ENCODE measurements around the gene DDX46. TPM values are rescaled to one million over a fixed set of nuclear protein-coding genes. Genes with fewer than 3 reads are reported as not detected.

The DDX46 gene
- total and polyA plus RNA-seq, 2 experiments from 2014 or later = 15.3 to 31.0 TPM

DNA sequence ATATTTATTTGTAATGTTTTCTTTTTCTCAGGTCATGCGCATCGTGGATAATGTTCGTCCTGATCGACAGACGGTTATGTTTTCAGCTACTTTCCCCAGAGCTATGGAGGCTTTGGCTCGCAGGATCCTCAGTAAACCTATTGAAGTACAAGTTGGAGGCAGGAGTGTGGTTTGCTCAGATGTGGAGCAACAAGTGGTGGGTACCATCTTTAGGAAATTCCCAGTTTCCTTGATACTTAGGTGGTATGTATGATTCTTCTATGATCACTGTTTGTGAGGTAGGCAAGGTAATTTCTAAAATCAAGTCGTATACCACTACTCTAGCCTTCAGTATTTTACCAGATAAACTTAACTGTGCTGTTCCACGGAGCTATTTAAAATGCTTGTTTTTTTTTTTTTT, 36.2 kb downstream of the DDX46 start:
- Histone ChIP-seq H3K36me3 (replicated peaks; ENCODE audit: insufficient read depth, low read depth) (no peaks in the 10 kb centered on the region), H3K27me3 (no peaks in the 10 kb centered on the region), H3K79me2 (no peaks in the 10 kb centered on the region), H2AFZ (no peak overlapping the region), H3K27ac (no peak overlapping the region), H3K4me2 (no peak overlapping the region), H4K20me1 (ENCODE audit: insufficient read depth, poor library complexity, severe bottlenecking) (no peaks in the 10 kb centered on the region), H3K9me3 (ENCODE audit: low read depth) (no peaks in the 10 kb centered on the region), H3K4me1 (ENCODE audit: insufficient read depth) (no peaks in the 10 kb centered on the region), H3K9me2 (replicated peaks; ENCODE audit: insufficient read depth) (no peaks in the 10 kb centered on the region), H3K4me3 (no peak overlapping the region)
- 95% methylated on average over 8 of the region's 8 CpGs for WGBS (ENCODE audit: low lambda C conversion rate, missing lambda C conversion rate)
- TF ChIP-seq, protein P1, sequence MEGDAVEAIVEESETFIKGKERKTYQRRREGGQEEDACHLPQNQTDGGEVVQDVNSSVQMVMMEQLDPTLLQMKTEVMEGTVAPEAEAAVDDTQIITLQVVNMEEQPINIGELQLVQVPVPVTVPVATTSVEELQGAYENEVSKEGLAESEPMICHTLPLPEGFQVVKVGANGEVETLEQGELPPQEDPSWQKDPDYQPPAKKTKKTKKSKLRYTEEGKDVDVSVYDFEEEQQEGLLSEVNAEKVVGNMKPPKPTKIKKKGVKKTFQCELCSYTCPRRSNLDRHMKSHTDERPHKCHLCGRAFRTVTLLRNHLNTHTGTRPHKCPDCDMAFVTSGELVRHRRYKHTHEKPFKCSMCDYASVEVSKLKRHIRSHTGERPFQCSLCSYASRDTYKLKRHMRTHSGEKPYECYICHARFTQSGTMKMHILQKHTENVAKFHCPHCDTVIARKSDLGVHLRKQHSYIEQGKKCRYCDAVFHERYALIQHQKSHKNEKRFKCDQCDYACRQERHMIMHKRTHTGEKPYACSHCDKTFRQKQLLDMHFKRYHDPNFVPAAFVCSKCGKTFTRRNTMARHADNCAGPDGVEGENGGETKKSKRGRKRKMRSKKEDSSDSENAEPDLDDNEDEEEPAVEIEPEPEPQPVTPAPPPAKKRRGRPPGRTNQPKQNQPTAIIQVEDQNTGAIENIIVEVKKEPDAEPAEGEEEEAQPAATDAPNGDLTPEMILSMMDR (IDR thresholded peaks at IDR 0.05; ENCODE audit: poor library complexity) = no peak
- TF ChIP-seq EZH2phosphoT487 (IDR thresholded peaks at IDR 0.05; ENCODE audit: low read depth, severe bottlenecking, unreplicated experiment) = no peak
- no peak for TF ChIP-seq EZH2 (IDR thresholded peaks at IDR 0.05; ENCODE audit: borderline replicate concordance)
- no peak for DNase-seq (ENCODE audit: low spot score)

DNA sequence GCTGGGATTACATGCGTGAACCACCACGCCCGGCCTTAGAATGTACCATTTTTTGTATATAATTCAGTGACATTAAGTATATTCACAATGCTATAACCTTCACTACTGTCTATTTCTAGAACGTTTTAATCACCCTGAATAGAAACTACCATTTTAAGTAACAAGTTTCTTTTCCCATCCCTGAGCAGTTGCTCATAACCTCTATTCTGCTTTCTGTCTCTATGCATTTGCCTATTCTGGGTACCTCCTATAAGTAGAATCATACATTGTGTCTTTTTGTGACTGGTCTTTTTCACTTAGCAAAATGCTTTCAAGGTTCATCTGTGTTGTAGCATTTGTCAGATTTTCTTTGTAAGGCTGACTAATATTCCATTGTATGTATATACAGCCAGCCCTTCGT, 39.9 kb downstream of the DDX46 start:
- no peak overlapping the region for H2AFZ ChIP-seq
- no peaks in the 10 kb centered on the region for H3K4me1 ChIP-seq (ENCODE audit: insufficient read depth)
- H3K36me3 ChIP-seq (replicated peaks; ENCODE audit: insufficient read depth, low read depth) = no peaks in the 10 kb centered on the region
- H3K4me2 ChIP-seq = no peak overlapping the region
- no peaks in the 10 kb centered on the region for H3K9me3 ChIP-seq (ENCODE audit: low read depth)
- H3K79me2 ChIP-seq = no peaks in the 10 kb centered on the region
- no peaks in the 10 kb centered on the region for H3K27me3 ChIP-seq
- 94% methylated on average over 5 of the region's 5 CpGs for WGBS (ENCODE audit: low lambda C conversion rate, missing lambda C conversion rate)
- H3K9me2 ChIP-seq (replicated peaks; ENCODE audit: insufficient read depth) = no peaks in the 10 kb centered on the region
- no peak overlapping the region for H3K4me3 ChIP-seq
- no peak overlapping the region for H3K27ac ChIP-seq
- TF ChIP-seq EZH2phosphoT487 (IDR thresholded peaks at IDR 0.05; ENCODE audit: low read depth, severe bottlenecking, unreplicated experiment) (no peak), EZH2 (IDR thresholded peaks at IDR 0.05; ENCODE audit: borderline replicate concordance) (no peak)
- TF ChIP-seq, protein P1 (IDR thresholded peaks at IDR 0.05; ENCODE audit: poor library complexity) = no peak
- no peaks in the 10 kb centered on the region for H4K20me1 ChIP-seq (ENCODE audit: insufficient read depth, poor library complexity, severe bottlenecking)
- no peak for DNase-seq (ENCODE audit: low spot score)

DNA sequence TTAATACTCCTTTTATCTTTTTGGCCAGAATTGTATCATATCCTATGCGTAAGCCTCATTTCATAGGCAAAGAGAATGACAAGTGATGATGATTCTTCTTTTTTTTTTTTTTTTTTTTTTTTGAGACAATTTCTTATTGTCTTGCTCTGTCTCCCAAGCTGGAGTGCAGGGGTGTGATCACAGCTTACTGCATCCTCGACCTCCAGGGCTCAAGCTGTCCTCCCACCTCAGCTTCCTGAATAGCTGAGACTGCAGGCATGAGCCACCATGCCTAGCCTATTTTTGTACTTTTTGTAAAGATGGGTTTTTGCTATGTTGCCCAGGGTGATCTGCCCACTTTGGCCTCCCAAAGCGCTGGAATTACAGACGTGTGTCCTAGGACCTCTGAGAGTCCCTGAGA, 45.2 kb downstream of the DDX46 start:
- Histone ChIP-seq H3K27ac (no peak overlapping the region), H3K27me3 (no peaks in the 10 kb centered on the region), H3K4me1 (ENCODE audit: insufficient read depth) (no peaks in the 10 kb centered on the region), H3K4me3 (no peak overlapping the region), H3K79me2 (no peaks in the 10 kb centered on the region), H4K20me1 (ENCODE audit: insufficient read depth, poor library complexity, severe bottlenecking) (no peaks in the 10 kb centered on the region), H3K4me2 (no peak overlapping the region), H3K9me3 (ENCODE audit: low read depth) (no peaks in the 10 kb centered on the region), H3K36me3 (replicated peaks; ENCODE audit: insufficient read depth, low read depth) (no peaks in the 10 kb centered on the region), H2AFZ (no peak overlapping the region), H3K9me2 (replicated peaks; ENCODE audit: insufficient read depth) (no peaks in the 10 kb centered on the region)
- TF ChIP-seq EZH2 (IDR thresholded peaks at IDR 0.05; ENCODE audit: borderline replicate concordance) (no peak), EZH2phosphoT487 (IDR thresholded peaks at IDR 0.05; ENCODE audit: low read depth, severe bottlenecking, unreplicated experiment) (no peak)
- TF ChIP-seq, protein P1 (IDR thresholded peaks at IDR 0.05; ENCODE audit: poor library complexity) = no peak
- 93% methylated on average over 4 of the region's 4 CpGs for WGBS (ENCODE audit: low lambda C conversion rate, missing lambda C conversion rate)
- no peak for DNase-seq (ENCODE audit: low spot score)

DNA sequence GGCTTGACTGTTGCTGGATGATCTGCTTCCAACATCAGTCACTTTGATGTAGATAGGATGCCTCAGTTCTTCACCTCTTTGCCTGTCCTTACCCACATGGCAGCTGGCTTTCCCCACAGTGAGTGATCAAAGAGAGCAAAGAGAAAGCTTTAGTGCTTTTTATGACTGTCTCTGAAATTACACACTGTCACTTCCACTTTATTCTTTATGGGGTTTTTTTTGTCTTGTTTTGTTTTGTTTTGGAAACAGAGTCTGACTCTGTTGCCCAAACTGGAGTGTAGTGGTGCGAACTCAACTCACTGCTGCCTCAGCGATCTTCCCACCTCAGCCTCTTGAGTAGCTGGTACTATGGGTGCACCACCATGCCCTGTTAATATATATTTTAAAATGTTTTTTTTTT, 54.8 kb downstream of the DDX46 start:
- DNase-seq (ENCODE audit: low spot score) = no peak
- no peaks in the 10 kb centered on the region for H3K27me3 ChIP-seq
- no peaks in the 10 kb centered on the region for H3K9me3 ChIP-seq (ENCODE audit: low read depth)
- no peaks in the 10 kb centered on the region for H4K20me1 ChIP-seq (ENCODE audit: insufficient read depth, poor library complexity, severe bottlenecking)
- H3K4me3 ChIP-seq = no peak overlapping the region
- H3K36me3 ChIP-seq (replicated peaks; ENCODE audit: insufficient read depth, low read depth) = no peaks in the 10 kb centered on the region
- H3K79me2 ChIP-seq = no peaks in the 10 kb centered on the region
- H3K9me2 ChIP-seq (replicated peaks; ENCODE audit: insufficient read depth) = no peaks in the 10 kb centered on the region
- no peak overlapping the region for H3K27ac ChIP-seq
- no peak overlapping the region for H2AFZ ChIP-seq
- 93% methylated on average over 2 of the region's 2 CpGs for WGBS (ENCODE audit: low lambda C conversion rate, missing lambda C conversion rate)
- H3K4me2 ChIP-seq = no peak overlapping the region
- no peaks in the 10 kb centered on the region for H3K4me1 ChIP-seq (ENCODE audit: insufficient read depth)
- TF ChIP-seq, protein P1 (IDR thresholded peaks at IDR 0.05; ENCODE audit: poor library complexity) = no peak
- no peak for TF ChIP-seq EZH2 (IDR thresholded peaks at IDR 0.05; ENCODE audit: borderline replicate concordance)
- no peak for TF ChIP-seq EZH2phosphoT487 (IDR thresholded peaks at IDR 0.05; ENCODE audit: low read depth, severe bottlenecking, unreplicated experiment)
